ENCODE measurements around the gene BTBD7. TPM values are rescaled to one million over a fixed set of nuclear protein-coding genes. Genes with fewer than 3 reads are reported as not detected.

BTBD7 gene
- total RNA-seq, 1 donor from 2014 or later = 53.2 TPM

GRCh38 chr14:93306812-93307211, 26.0 kb downstream of the BTBD7 start:
- no peak overlapping the region for H2AFZ ChIP-seq (ENCODE audit: low read depth, low read length)
- peaks cover 5% of the 10 kb centered on the region for H3K4me1 ChIP-seq (ENCODE audit: insufficient read depth, low read length)
- H3K9me3 ChIP-seq (ENCODE audit: insufficient read depth, low read depth, low read length) = no peaks in the 10 kb centered on the region
- no peaks in the 10 kb centered on the region for H3K27me3 ChIP-seq (ENCODE audit: insufficient read depth, low read length)
- no peak overlapping the region for H3K27ac ChIP-seq (ENCODE audit: low read depth, low read length)
- H3K4me1 Mint-ChIP-seq (ENCODE audit: low read depth, unreplicated experiment) = peaks cover 38% of the 10 kb centered on the region
- TF ChIP-seq, protein P1, sequence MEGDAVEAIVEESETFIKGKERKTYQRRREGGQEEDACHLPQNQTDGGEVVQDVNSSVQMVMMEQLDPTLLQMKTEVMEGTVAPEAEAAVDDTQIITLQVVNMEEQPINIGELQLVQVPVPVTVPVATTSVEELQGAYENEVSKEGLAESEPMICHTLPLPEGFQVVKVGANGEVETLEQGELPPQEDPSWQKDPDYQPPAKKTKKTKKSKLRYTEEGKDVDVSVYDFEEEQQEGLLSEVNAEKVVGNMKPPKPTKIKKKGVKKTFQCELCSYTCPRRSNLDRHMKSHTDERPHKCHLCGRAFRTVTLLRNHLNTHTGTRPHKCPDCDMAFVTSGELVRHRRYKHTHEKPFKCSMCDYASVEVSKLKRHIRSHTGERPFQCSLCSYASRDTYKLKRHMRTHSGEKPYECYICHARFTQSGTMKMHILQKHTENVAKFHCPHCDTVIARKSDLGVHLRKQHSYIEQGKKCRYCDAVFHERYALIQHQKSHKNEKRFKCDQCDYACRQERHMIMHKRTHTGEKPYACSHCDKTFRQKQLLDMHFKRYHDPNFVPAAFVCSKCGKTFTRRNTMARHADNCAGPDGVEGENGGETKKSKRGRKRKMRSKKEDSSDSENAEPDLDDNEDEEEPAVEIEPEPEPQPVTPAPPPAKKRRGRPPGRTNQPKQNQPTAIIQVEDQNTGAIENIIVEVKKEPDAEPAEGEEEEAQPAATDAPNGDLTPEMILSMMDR (IDR thresholded peaks at IDR 0.05; ENCODE audit: insufficient read depth, low read depth, low read length) = no peak
- no peak for TF ChIP-seq EZH2 (IDR thresholded peaks at IDR 0.05; ENCODE audit: insufficient read depth, low read length)
- peaks cover 3% of the 10 kb centered on the region for H3K36me3 Mint-ChIP-seq (ENCODE audit: low read depth, unreplicated experiment)
- peaks cover 96% of the 10 kb centered on the region for H3K79me2 ChIP-seq (ENCODE audit: insufficient read depth, low read length)
- DNase-seq (ENCODE audit: low read depth) (no peak), FAIRE-seq (no peak)
- no peak overlapping the region for H3K4me3 ChIP-seq (ENCODE audit: insufficient read depth, low read depth, low read length)
- H3K9me3 Mint-ChIP-seq (ENCODE audit: unreplicated experiment) = no peaks in the 10 kb centered on the region
- no peak overlapping the region for H3K9ac ChIP-seq (ENCODE audit: low read length)
- H3K27ac Mint-ChIP-seq (ENCODE audit: unreplicated experiment) = no peak overlapping the region
- H3K27me3 Mint-ChIP-seq (ENCODE audit: low read depth, unreplicated experiment) = no peaks in the 10 kb centered on the region
- peaks cover 66% of the 10 kb centered on the region for H4K20me1 ChIP-seq (ENCODE audit: insufficient read depth, low read length)
- H3K4me2 ChIP-seq (ENCODE audit: low read length) = no peak overlapping the region
- H3K4me3 Mint-ChIP-seq (ENCODE audit: unreplicated experiment) = no peak overlapping the region
- no peaks in the 10 kb centered on the region for H3K36me3 ChIP-seq (ENCODE audit: insufficient read depth, low read length)

DNA sequence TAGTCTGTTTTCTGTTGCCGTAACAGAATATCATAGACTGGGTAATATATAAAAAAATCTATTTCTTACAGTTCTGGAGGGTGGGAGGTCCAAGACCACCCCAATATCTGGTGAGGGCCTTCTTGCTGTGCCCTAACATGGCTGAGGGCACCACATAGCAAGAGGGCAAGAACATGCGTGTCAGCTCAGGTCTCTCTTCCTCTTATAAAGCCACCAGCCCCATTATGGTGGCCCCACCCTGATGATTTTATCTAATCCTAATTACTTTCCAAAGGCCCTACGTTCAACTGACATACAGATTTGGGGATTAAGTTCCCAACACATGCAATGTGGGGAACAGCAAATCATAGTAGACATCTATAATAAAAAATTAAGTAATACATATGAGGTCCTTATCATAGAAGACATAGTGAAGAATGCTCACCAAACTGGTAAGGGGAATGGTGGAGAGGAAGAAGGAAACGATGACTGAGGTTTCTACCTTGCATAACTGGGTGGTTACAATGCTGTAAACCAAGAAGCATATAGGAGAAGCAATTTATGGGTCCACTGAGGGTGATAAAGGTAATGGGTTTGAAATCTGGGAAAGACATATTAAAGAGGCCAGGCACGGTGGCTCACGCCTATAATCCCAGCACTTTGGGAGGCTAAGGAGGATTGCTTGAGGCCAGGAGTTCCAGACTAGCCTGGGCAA, 27.0 kb downstream of the BTBD7 start:
- H3K4me1 Mint-ChIP-seq (ENCODE audit: low read depth, unreplicated experiment) = peaks cover 39% of the 10 kb centered on the region
- H3K4me2 ChIP-seq (ENCODE audit: low read length) = no peak overlapping the region
- peaks cover 3% of the 10 kb centered on the region for H3K36me3 Mint-ChIP-seq (ENCODE audit: low read depth, unreplicated experiment)
- no peak overlapping the region for H2AFZ ChIP-seq (ENCODE audit: low read depth, low read length)
- peaks cover 7% of the 10 kb centered on the region for H3K4me1 ChIP-seq (ENCODE audit: insufficient read depth, low read length)
- H3K9ac ChIP-seq (ENCODE audit: low read length) = no peak overlapping the region
- H3K27ac ChIP-seq (ENCODE audit: low read depth, low read length) = no peak overlapping the region
- H3K27me3 Mint-ChIP-seq (ENCODE audit: low read depth, unreplicated experiment) = no peaks in the 10 kb centered on the region
- no peaks in the 10 kb centered on the region for H3K9me3 ChIP-seq (ENCODE audit: insufficient read depth, low read depth, low read length)
- H3K79me2 ChIP-seq (ENCODE audit: insufficient read depth, low read length) = peaks cover 93% of the 10 kb centered on the region
- DNase-seq (ENCODE audit: low read depth) (no peak), FAIRE-seq (no peak)
- peaks cover 64% of the 10 kb centered on the region for H4K20me1 ChIP-seq (ENCODE audit: insufficient read depth, low read length)
- H3K4me3 Mint-ChIP-seq (ENCODE audit: unreplicated experiment) = no peak overlapping the region
- H3K27ac Mint-ChIP-seq (ENCODE audit: unreplicated experiment) = no peak overlapping the region
- H3K4me3 ChIP-seq (ENCODE audit: insufficient read depth, low read depth, low read length) = no peak overlapping the region
- no peaks in the 10 kb centered on the region for H3K27me3 ChIP-seq (ENCODE audit: insufficient read depth, low read length)
- TF ChIP-seq, protein P1 (IDR thresholded peaks at IDR 0.05; ENCODE audit: insufficient read depth, low read depth, low read length) = no peak
- TF ChIP-seq EZH2 (IDR thresholded peaks at IDR 0.05; ENCODE audit: insufficient read depth, low read length) = no peak
- no peaks in the 10 kb centered on the region for H3K9me3 Mint-ChIP-seq (ENCODE audit: unreplicated experiment)
- H3K36me3 ChIP-seq (ENCODE audit: insufficient read depth, low read length) = no peaks in the 10 kb centered on the region

- no peaks in the 10 kb centered on the region for H3K27me3 Mint-ChIP-seq (ENCODE audit: low read depth, unreplicated experiment)
- H3K36me3 Mint-ChIP-seq (ENCODE audit: low read depth, unreplicated experiment) = peaks cover 3% of the 10 kb centered on the region
- TF ChIP-seq, protein P1 (IDR thresholded peaks at IDR 0.05; ENCODE audit: insufficient read depth, low read depth, low read length) = no peak
- TF ChIP-seq EZH2 (IDR thresholded peaks at IDR 0.05; ENCODE audit: insufficient read depth, low read length) = no peak
- no peak overlapping the region for H3K4me3 ChIP-seq (ENCODE audit: insufficient read depth, low read depth, low read length)
- no peaks in the 10 kb centered on the region for H3K9me3 Mint-ChIP-seq (ENCODE audit: unreplicated experiment)
- peaks cover 92% of the 10 kb centered on the region for H3K79me2 ChIP-seq (ENCODE audit: insufficient read depth, low read length)
- H3K4me1 ChIP-seq (ENCODE audit: insufficient read depth, low read length) = peaks cover 7% of the 10 kb centered on the region
- H3K4me2 ChIP-seq (ENCODE audit: low read length) = no peak overlapping the region
- H3K4me3 Mint-ChIP-seq (ENCODE audit: unreplicated experiment) = peak overlapping the region; percentile 45
- no peaks in the 10 kb centered on the region for H3K27me3 ChIP-seq (ENCODE audit: insufficient read depth, low read length)
- peak overlapping the region; percentile 79 for H3K27ac Mint-ChIP-seq (ENCODE audit: unreplicated experiment)
- no peak for FAIRE-seq
- H3K9ac ChIP-seq (ENCODE audit: low read length) = no peak overlapping the region
- no peaks in the 10 kb centered on the region for H3K9me3 ChIP-seq (ENCODE audit: insufficient read depth, low read depth, low read length)
- H3K27ac ChIP-seq (ENCODE audit: low read depth, low read length) = peak overlapping the region; percentile 38
- peaks cover 44% of the 10 kb centered on the region for H3K4me1 Mint-ChIP-seq (ENCODE audit: low read depth, unreplicated experiment)
- peak; percentile 25 for DNase-seq (ENCODE audit: low read depth)
- H2AFZ ChIP-seq (ENCODE audit: low read depth, low read length) = no peak overlapping the region
- peaks cover 59% of the 10 kb centered on the region for H4K20me1 ChIP-seq (ENCODE audit: insufficient read depth, low read length)
- H3K36me3 ChIP-seq (ENCODE audit: insufficient read depth, low read length) = no peaks in the 10 kb centered on the region
Measured at GRCh38 chr14:93304771-93305170, 28.1 kb downstream of the BTBD7 start.

Measured in astrocyte (in vitro differentiated cells and primary cell).